Ishikawa (cell line): ENCODE measurements around the gene TIE1.

Experiments
- CEBPB ChIP-seq: IDR thresholded peaks from 2 replicates; pipeline ENCODE4 v1.6.1; 2012
- EGR1 ChIP-seq: IDR thresholded peaks from 2 replicates; pipeline ENCODE4 v1.6.1; 2012
- RAD21 ChIP-seq: IDR thresholded peaks from 2 replicates; pipeline ENCODE4 v1.6.1; 2012; ENCODE audit warnings: low read depth
- TF ChIP-seq, protein P1 (sequence below): IDR thresholded peaks from 2 replicates; pipeline ENCODE4 v1.6.1; 2012

DNA sequence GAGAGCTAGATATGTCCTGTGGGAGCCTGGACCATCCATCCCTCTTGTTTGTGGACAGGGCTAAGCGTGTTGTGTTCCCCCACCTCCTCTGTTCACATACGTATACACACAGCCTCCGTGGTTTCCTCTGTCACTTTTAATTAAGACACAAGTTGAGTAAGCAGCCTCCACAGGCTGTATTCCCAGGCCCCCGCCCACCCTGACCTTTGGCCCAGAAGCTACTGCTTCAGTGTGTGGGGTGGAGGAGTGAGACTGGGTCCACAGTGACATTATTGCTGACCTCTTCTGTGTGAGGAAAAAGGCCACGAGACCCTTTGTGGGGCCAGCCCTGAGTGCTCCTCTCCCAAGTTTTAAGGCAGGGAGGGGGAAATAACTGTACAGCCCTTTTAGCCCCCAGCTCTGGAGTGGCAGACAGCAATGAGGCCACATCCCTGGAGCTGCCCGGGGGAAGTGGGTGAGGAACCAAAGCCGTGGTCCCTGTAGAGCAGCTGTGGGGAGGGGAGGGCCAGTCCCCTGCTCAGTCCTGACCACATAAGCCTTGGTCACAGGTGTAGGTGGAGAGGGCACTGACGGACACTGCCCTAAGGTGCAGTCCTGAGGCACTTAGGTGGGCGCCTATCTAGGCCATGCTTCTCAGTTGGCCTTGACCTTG, 62.6 kb downstream of the TIE1 start:
- TF ChIP-seq RAD21 (no peak), EGR1 (no peak), CEBPB (no peak)
- TF ChIP-seq, protein P1, sequence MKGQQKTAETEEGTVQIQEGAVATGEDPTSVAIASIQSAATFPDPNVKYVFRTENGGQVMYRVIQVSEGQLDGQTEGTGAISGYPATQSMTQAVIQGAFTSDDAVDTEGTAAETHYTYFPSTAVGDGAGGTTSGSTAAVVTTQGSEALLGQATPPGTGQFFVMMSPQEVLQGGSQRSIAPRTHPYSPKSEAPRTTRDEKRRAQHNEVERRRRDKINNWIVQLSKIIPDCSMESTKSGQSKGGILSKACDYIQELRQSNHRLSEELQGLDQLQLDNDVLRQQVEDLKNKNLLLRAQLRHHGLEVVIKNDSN: no peak
